Hematopoietic multipotent progenitor cell treated with erythropoietin and hydrocortisone succinate and interleukin-3 and kit ligand, for 6 days (in vitro differentiated cells): ENCODE data around the gene TTI1.
"Not testable (repeated sequence)": the region's sequence is repeated elsewhere in the genome, so short reads cannot be mapped to it uniquely, and the experiment has no call there.

Source experiments
- DNase-seq: peaks from one replicate; pipeline ENCODE4 v3.0.0-alpha.2; 2015

The TTI1 gene

GRCh38 chr20:37986873-37987601 lies 46.2 kb downstream of the TTI1 start:
- no peak for DNase-seq

DNA sequence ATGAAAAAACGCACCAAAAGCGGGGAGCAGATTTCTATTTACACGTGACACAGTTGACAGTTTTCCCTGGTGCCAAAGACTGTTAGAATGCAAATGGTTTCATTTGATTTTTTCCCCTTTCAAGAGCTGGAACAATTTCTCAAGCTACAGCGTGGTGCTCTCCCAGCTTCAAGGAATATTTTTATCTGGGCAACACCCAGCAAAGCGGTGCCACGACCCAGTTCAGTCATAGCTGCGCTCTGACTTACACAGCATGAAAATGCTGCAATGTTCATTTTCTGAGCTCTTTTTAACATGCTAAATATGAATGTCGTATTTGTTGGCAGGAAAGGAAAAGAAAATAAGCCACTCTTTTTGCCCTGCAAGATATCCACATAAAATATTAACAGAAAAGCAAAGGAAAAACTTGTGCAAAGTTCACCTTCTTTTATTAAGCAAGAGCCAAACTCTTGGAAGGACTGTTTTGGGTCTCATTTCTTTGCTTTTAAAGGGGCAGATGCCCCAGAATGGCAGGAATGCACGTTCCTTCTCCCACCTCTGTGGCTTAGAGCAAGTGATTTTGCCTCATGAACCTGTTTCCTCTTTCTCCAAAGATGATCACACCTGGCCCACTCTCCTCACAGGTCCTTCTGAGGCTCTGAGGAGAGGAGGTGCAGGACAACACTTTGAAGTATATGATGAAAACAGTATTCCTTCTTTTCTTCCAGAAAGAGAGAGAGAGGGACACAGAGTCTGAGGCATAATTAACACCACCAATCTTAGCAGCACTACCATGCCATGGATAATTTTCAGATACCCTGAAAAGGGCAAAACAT lies 47.0 kb downstream of the TTI1 start:
- no peak for DNase-seq

DNA sequence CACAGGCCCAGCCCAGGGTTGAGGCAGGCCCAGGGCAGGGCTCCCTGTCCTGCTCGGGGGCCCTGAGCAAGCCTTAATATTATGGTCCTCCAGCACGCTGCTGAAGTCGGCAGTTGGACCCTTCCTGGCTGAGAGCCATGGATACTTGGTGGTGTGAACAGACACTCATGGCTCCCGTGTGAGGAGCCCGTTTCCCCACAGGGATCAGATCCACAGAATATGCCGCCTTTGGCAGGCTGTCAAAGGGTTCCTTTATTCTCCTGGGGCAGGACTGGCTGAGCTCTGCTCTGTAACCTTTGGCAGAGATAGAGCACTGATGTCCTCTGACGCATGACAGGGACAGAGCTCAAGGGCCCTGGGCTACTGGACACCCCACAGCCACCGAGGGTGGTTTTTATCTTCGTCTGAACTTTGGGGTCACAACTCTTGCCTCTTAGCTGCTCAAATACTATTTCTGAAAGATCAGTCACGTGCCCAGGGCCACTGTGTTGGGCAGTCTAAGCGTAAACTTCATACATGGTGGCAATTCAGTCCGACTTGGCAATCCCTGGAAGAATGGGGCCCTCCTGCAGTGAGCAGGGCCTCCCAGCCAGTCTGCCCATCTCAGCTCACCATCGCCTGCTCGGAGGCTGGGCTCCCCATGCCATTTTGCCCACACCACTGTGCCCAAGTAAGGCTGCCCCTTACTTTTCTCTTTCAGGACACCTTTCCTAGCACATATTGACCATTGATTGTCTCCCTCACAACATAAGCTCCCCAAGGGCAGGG lies 49.1 kb downstream of the TTI1 start:
- no peak for DNase-seq

DNA sequence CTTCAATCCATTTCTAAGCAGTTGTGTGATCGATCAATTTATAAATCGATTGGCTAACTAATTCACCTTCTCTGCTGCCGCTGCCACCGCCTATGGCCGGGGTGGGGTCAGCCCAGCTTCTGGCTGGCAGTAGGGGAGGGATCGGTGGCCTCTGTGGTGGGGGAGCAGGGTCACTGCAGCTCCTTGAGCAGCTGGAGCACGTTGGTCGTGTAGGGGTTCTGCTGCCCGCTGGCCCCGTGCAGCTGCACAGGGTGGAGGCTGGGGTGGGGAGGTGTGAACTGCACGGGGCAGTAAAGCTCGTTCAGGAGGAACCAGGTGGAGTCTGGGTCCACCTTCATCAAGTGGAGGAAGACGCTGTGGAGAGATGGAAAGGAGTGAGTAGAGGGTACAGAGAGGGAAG lies 50.0 kb downstream of the TTI1 start:
- no peak for DNase-seq

DNA sequence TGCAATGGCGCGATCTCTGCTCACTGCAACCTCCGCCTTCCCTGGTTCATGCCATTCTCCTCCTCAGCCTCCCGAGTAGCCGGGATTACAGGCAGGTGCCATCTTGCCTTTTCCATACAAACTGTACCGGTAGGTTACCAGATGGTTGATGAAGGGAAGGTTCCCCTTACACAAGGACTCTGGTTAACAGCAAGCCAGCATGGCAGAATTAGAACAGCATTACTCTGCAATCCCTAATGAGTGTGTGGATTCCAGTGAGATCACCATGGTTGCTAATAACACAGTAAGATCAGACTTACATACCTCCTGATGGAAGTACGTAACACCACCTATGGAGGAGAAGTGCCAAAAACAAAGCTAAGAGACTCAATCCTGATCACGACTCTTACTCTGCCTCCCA lies 51.7 kb downstream of the TTI1 start:
- DNase-seq: no peak

- DNase-seq: no peak
Measured at GRCh38 chr20:37980876-37981275, 52.4 kb downstream of the TTI1 start.

DNA sequence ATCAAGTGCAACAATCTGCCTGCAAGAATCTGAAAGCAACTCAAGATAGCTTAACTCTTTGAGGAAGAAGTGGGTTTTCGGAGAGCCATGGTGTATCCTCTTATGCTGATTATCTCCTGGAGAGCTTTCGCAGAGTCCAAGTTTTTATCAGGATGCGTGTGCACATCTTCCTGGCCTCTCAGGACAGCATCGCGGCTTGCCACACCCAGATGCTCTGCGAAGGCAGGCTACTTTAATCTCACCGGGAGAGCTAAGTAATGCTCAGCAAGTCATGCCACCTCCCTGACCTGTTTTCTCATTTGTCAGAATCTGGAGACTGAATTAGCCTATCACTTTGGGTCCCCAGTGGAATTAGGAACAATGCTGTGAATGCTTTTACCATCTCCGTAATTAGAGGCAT lies 52.9 kb downstream of the TTI1 start:
- no peak for DNase-seq

- no peak for DNase-seq
Measured at GRCh38 chr20:37979021-37979985, 54.0 kb downstream of the TTI1 start.

DNA sequence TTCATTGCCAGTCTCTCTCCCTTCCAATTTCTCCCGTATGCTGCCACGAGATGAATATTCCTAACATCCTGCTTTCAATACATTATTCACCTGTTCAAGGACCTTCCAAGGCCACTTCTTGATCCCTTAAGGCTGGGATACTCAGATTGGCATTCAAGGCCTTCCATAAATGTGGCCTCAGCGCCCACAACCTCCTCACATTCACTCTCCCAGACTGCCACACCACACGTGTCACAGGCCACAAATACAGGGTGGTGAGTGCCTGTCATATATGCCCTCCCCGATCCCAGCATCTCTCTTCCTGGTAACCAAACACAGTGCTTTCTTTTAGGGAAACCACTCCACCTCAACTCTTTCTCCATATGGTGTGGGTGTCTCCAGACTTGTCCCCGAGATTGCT lies 55.5 kb downstream of the TTI1 start:
- no peak for DNase-seq

GRCh38 chr20:37977338-37977737 lies 55.9 kb downstream of the TTI1 start:
- no peak for DNase-seq

GRCh38 chr20:37976887-37977286 lies 56.4 kb downstream of the TTI1 start:
- no peak for DNase-seq

DNA sequence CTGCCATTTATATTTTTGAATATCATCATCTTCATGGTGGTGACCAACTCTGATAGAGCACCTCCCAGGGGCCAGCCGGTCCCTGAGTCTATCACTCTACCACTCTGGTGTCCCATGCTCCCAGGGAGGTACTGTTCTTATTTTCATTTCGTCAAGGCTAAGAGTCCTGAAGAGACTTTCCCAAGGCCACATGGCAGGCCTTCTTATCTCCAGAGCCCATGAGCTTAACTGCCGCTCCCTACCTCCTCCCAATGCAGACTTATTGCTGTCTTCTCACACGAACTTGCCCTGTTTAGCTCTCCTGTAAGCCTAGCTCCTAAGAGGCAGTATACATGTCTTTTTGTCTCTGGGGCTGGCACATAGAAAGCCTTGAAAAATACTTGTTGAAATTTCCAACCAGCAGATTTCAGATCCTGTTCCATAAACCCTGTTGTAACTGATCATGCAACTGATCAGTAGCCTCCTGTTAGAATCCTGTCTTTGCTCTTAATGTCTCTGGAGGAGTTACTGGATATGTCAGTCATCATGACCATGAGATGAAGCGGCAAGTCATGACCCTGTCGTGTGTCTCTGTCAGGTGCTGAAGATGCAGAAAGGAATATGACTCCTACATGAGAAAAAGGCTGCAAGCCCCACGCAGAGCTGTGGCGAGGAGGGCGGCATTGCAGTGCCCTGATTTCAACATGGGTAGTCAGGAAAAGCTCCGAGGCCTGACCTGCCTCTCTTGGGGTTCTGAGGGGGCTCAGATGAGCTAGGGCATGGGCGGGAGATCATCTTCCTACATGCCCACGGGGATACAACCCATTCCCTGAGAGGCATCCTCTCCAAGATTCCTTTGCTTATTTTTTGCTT lies 60.0 kb downstream of the TTI1 start:
- peak; percentile 92 for DNase-seq

- DNase-seq: no peak
Measured at GRCh38 chr20:37972256-37973058, 60.8 kb downstream of the TTI1 start.

GRCh38 chr20:37971561-37972127 lies 61.6 kb downstream of the TTI1 start:
- no peak for DNase-seq

GRCh38 chr20:37970856-37971245 lies 62.4 kb downstream of the TTI1 start:
- DNase-seq: no peak

DNA sequence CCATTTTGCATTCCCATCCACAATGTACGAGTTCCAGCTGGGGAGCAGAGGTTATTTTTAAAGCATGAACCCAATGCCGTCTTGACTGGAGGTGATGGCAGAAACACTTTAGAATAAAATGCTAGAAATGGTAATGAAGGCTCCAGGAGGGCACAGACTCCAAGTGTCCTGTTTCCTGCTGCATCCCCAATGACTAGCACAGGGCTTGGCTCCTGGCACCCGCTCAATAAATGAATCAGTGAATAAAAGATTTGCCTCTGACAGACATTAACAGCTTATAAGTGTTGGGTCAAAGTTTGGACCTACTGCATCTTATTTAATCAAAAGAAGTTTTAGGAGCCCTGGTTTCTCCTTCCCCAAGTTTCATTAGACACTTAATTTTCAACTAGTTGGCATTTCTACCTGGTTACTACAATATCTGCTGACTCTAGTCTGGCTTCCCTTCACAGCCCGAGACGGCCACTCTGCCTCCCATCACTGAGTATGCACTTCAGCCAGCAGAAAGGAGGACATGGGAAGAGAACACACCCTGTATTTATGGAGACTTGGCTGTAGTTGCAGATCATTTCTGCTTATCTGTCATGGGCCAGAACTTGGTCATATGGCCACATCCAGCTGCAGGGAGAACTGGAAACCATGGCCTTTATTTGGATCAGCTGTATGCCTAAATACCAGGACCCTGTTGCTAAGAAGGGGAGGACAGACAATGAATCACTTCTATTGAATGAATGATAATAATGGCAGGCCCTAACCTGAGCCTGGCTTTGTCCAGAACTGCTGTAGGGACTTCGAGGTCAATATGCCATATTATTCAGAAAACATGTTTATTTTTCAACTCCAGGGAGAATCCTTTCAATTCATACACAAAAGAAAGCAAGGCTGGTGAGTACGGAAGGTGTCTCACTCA lies 63.1 kb downstream of the TTI1 start:
- DNase-seq: peak; percentile 23

DNA sequence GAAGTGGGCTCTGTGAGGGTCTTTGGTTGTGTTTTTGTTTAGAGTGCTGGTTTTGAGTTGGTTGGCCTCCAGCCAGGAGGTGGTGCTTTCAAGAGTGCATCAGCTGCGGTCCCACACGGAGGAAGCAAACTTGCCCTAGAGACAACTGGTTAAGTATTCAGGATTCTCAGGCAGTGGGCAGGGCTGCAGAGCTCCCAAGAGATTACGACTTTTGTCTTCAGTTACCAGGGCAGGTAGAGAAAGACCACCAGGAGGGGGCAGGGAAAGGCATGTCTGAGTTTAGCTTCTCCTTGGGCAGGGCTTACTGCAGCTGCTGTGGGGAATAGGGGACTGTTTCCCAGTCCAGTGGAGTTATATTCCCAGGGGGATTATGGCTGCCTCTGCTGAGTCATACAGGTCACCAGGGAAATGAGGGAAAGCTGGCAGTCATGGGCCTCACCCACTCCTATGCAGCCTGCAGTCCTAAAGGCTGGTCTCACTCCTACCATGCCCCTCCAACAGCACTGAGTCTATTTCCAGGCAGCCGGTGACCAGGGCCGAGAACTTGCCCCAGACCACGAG lies 64.3 kb downstream of the TTI1 start:
- DNase-seq: no peak

- DNase-seq: not testable (repeated sequence)
Measured at GRCh38 chr20:37963483-37963882, 69.8 kb downstream of the TTI1 start.

DNA sequence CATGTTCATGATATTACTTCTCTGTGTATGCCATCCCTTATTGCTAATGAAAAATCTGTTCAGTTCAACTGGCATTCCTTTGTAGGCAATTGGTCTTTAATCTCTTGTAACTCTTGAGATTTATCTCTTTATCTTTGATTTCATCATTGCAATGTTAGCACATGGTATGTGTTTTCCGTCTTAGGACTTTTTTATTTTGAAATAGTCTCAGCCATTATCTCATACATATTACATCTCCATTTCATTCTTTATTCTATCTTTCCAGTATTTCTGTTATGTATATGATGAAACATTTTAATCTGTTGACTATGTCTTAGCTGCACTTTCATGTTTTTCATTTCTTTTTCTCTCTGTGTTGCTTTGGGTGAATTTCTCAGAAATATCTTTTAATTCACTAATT lies 72.2 kb downstream of the TTI1 start:
- DNase-seq: peak; percentile 22
